Caco-2 (cell line): Measurements from ENCODE around the gene ZBTB48. TPM values are rescaled to one million over a fixed set of nuclear protein-coding genes. Genes with fewer than 3 reads are reported as not detected.

Source experiments
- BruUV-seq: library from RNA; stranded (reverse); fragments of 400-500 nt; replicated peaks from 2 replicates; lab custom pipeline; 2021; lab: Mats Ljungman, UMichigan
- CTCF ChIA-PET: fragments of 300-600 bp; sonication (Branson Sonifier 250); formaldehyde crosslinking; loops from one replicate; lab custom pipeline; 2022; ENCODE audit warnings: antibody characterized with exemption; lab: Charles Lee
- POLR2A ChIA-PET: fragments of 300-600 bp; sonication (Branson Sonifier 250); formaldehyde crosslinking; loops from one replicate; lab custom pipeline; 2022; ENCODE audit warnings: antibody characterized with exemption; lab: Charles Lee
- DNase-seq, 2 experiments: peaks; one replicate each; pipeline versions ENCODE4 v3.0.0 to v3.0.0-alpha.2; 2020 to 2022
- H3K27me3 ChIP-seq: replicated peaks from 2 replicates; pipeline ENCODE4 v1.6.0; 2011; ENCODE audit warnings: low read length; ENCODE audit not compliant: control insufficient read depth, insufficient read depth
- H3K36me3 ChIP-seq: 2 replicates; pipeline ENCODE4 v1.5.1; 2011; ENCODE audit warnings: low read length; ENCODE audit not compliant: control insufficient read depth, insufficient read depth
- H3K4me1 ChIP-seq: fragments of 250-450 bp; sonication (Bioruptor Pico); 2 replicates; pipeline ENCODE4 v1.5.1; 2020; ENCODE audit warnings: mild to moderate bottlenecking
- H3K4me3 ChIP-seq: 2 replicates; pipeline ENCODE4 v1.5.1; 2011; ENCODE audit warnings: low read depth, mild to moderate bottlenecking, control low read depth, low read length
- H3K9me3 ChIP-seq: fragments of 250-450 bp; sonication (Bioruptor Pico); 2 replicates; pipeline ENCODE4 v1.5.1; 2020; ENCODE audit warnings: mild to moderate bottlenecking, moderate library complexity
- H3K27ac Mint-ChIP-seq: one replicate; pipeline ENCODE4 v1.8.0; 2022; ENCODE audit warnings: mixed read lengths; ENCODE audit not compliant: unreplicated experiment
- H3K27me3 Mint-ChIP-seq: one replicate; pipeline ENCODE4 v1.8.0; 2022; ENCODE audit warnings: mixed read lengths; ENCODE audit not compliant: insufficient read depth, unreplicated experiment
- H3K36me3 Mint-ChIP-seq: one replicate; pipeline ENCODE4 v1.8.0; 2022; ENCODE audit warnings: mild to moderate bottlenecking, mixed read lengths; ENCODE audit not compliant: insufficient read depth, unreplicated experiment
- H3K4me1 Mint-ChIP-seq: one replicate; pipeline ENCODE4 v1.8.0; 2022; ENCODE audit warnings: low read depth, mixed read lengths; ENCODE audit not compliant: unreplicated experiment
- H3K4me3 Mint-ChIP-seq: one replicate; pipeline ENCODE4 v1.8.0; 2022; ENCODE audit warnings: mild to moderate bottlenecking, moderate library complexity, mixed read lengths; ENCODE audit not compliant: unreplicated experiment
- H3K9me3 Mint-ChIP-seq: one replicate; pipeline ENCODE4 v1.8.0; 2022; ENCODE audit warnings: mixed read lengths; ENCODE audit not compliant: unreplicated experiment
- intact Hi-C: fragments of 100-400 bp; cut with micrococcal nuclease; formaldehyde crosslinking; loops from one replicate; pipeline ENCODE4 v1.10.0; 2022; ENCODE audit not compliant: unreplicated experiment
- total RNA-seq: library from RNA; stranded (reverse); gene quantifications from 2 replicates; pipeline ENCODE4 v1.2.3, GENCODE V29; 2022
- TF ChIP-seq, protein P1 (sequence below), 2 experiments: fragments of 200-600 bp in 1 of 2; IDR thresholded peaks; 1 replicate in 1 of 2; 2 replicates in 1 of 2; pipeline versions ENCODE4 v1.5.1 to v1.8.0; 2011 to 2022; ENCODE audit warnings: antibody characterized with exemption in 1 of 2, control low read depth in 1 of 2, inconsistent platforms in 1 of 2, low read depth in 1 of 2, low read length in 1 of 2, mild to moderate bottlenecking in 1 of 2, moderate library complexity in 1 of 2; ENCODE audit not compliant: insufficient read depth in 1 of 2, severe bottlenecking in 1 of 2, unreplicated experiment in 1 of 2

ZBTB48 gene
- total RNA-seq, 1 experiment from 2014 or later, result 22.5 TPM

DNA sequence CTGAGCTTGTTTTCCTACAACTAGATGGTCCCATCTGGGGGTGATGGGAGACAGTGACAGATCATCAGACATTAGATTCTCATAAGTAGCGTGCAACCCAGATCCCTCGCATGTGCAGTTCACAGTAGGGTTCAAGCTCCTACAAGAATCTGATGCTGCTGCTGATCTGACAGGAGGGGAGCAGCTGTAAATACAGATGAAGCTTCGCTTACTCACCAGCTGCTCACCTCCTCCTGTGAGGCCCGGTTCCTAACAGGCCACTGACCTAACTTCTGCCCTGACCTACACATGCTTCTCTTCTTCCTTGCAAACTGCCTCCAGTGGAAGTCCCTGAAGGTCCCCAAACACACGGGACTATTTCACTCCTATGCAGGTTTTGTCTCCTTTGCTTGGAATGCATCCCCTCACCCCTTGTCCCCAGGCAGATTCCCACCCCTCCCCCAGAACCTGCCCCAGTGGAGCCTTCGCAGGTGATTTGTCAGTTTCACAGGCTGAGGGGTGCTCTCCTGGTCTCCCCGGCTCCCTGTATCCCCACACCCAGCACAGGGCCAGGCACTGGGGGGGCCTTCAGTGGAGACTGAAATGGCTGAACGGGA is 5.7 kb upstream of the ZBTB48 start:
- H3K9me3 ChIP-seq, result no peaks in the 10 kb centered on the region
- DNase-seq, result no peak
- CTCF ChIA-PET, result no interaction called here
- H3K36me3 Mint-ChIP-seq, result no peaks in the 10 kb centered on the region
- POLR2A ChIA-PET, result no interaction called here
- no peak overlapping the region for H3K4me3 ChIP-seq
- peaks cover 6% of the 10 kb centered on the region for H3K27me3 Mint-ChIP-seq
- TF ChIP-seq, protein P1, sequence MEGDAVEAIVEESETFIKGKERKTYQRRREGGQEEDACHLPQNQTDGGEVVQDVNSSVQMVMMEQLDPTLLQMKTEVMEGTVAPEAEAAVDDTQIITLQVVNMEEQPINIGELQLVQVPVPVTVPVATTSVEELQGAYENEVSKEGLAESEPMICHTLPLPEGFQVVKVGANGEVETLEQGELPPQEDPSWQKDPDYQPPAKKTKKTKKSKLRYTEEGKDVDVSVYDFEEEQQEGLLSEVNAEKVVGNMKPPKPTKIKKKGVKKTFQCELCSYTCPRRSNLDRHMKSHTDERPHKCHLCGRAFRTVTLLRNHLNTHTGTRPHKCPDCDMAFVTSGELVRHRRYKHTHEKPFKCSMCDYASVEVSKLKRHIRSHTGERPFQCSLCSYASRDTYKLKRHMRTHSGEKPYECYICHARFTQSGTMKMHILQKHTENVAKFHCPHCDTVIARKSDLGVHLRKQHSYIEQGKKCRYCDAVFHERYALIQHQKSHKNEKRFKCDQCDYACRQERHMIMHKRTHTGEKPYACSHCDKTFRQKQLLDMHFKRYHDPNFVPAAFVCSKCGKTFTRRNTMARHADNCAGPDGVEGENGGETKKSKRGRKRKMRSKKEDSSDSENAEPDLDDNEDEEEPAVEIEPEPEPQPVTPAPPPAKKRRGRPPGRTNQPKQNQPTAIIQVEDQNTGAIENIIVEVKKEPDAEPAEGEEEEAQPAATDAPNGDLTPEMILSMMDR (IDR thresholded peaks at IDR 0.05; ENCODE audit: insufficient read depth in 1 of 2, low read depth in 1 of 2, low read length in 1 of 2, severe bottlenecking in 1 of 2, unreplicated experiment in 1 of 2), result no peak
- no peak overlapping the region for H3K27ac Mint-ChIP-seq
- H3K27me3 ChIP-seq, result no peaks in the 10 kb centered on the region
- no peaks in the 10 kb centered on the region for H3K36me3 ChIP-seq
- intact Hi-C loops, result no loop called here
- H3K4me1 Mint-ChIP-seq, result no peaks in the 10 kb centered on the region
- no TSS peak for BruUV-seq
- H3K9me3 Mint-ChIP-seq, result no peaks in the 10 kb centered on the region
- H3K4me1 ChIP-seq, result 0 out of 2 replicates have a peak, but pooled peaks cover under 1% of the 10 kb centered on the region
- no peak overlapping the region for H3K4me3 Mint-ChIP-seq

DNA sequence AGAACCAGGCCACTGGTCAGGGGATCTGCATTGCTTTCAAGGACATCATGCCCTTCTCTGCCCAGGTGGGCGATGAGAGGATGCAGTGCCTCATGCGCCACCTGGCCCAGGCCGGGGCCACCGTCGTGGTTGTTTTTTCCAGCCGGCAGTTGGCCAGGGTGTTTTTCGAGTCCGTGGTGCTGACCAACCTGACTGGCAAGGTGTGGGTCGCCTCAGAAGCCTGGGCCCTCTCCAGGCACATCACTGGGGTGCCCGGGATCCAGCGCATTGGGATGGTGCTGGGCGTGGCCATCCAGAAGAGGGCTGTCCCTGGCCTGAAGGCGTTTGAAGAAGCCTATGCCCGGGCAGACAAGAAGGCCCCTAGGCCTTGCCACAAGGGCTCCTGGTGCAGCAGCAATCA is 5.0 kb upstream of the ZBTB48 start:
- Histone ChIP-seq H3K9me3 (no peaks in the 10 kb centered on the region), H3K4me3 (no peak overlapping the region), H3K4me1 (0 out of 2 replicates have a peak, but pooled peaks cover 4% of the 10 kb centered on the region), H3K27me3 (no peaks in the 10 kb centered on the region), H3K36me3 (no peaks in the 10 kb centered on the region)
- POLR2A ChIA-PET, result no interaction called here
- Mint-ChIP-seq H3K9me3 (no peaks in the 10 kb centered on the region), H3K4me3 (no peak overlapping the region), H3K4me1 (no peaks in the 10 kb centered on the region), H3K27me3 (peaks cover 2% of the 10 kb centered on the region), H3K27ac (no peak overlapping the region), H3K36me3 (peaks cover 7% of the 10 kb centered on the region)
- CTCF ChIA-PET, result no interaction called here
- intact Hi-C loops, result no loop called here
- BruUV-seq, result no TSS peak
- TF ChIP-seq, protein P1 (IDR thresholded peaks at IDR 0.05; ENCODE audit: insufficient read depth in 1 of 2, low read depth in 1 of 2, low read length in 1 of 2, severe bottlenecking in 1 of 2, unreplicated experiment in 1 of 2), result no peak
- no peak for DNase-seq

DNA sequence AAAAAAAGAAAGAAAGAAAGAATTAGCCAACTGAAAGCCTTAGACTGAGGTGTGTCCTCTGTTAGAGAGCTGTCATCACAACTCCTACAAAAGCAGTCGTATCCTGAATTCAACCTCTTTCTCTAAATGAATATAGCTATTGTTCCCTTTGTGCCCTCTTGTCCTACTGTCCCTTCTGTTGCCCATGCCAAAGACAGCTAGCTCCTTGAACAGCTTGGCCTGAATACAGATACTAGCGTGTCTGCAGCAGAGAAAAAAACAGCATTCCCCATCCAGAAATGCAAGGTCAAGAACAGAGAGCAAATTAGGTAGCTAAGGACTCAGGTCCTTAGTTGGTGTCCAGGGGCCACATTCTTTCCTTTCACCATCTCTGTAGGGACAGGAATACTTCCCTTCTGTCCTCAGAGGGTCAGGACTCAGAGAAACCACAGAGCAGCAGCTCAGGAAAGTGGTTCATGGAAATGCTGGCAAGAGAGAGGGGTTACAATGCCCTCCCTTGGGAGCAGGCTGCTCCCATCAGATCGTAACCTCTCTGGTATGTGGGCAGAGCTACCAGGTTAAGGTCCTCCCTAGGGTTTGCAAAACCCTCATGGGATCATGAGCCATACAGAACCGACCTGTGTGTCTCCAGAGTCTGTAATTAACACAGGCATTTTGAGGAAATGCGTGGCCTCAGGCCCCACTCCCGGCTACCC is 1.8 kb upstream of the ZBTB48 start:
- TF ChIP-seq, protein P1 (IDR thresholded peaks at IDR 0.05; ENCODE audit: insufficient read depth in 1 of 2, low read depth in 1 of 2, low read length in 1 of 2, severe bottlenecking in 1 of 2, unreplicated experiment in 1 of 2), result no peak
- no peaks in the 10 kb centered on the region for H3K36me3 ChIP-seq
- H3K4me1 ChIP-seq, result peaks cover 26% of the 10 kb centered on the region
- H3K4me3 Mint-ChIP-seq, result no peak overlapping the region
- no peaks in the 10 kb centered on the region for H3K27me3 Mint-ChIP-seq
- no peaks in the 10 kb centered on the region for H3K9me3 ChIP-seq
- H3K4me3 ChIP-seq, result no peak overlapping the region
- peaks cover 14% of the 10 kb centered on the region for H3K36me3 Mint-ChIP-seq
- intact Hi-C loops, result no loop called here
- no peaks in the 10 kb centered on the region for H3K27me3 ChIP-seq
- ChIA-PET CTCF (no interaction called here), POLR2A (no interaction called here)
- H3K4me1 Mint-ChIP-seq, result no peaks in the 10 kb centered on the region
- no peak overlapping the region for H3K27ac Mint-ChIP-seq
- BruUV-seq, result no TSS peak
- DNase-seq, result no peak
- H3K9me3 Mint-ChIP-seq, result no peaks in the 10 kb centered on the region
